ENCODE measurements around the gene SBNO2.

SBNO2 gene

DNA sequence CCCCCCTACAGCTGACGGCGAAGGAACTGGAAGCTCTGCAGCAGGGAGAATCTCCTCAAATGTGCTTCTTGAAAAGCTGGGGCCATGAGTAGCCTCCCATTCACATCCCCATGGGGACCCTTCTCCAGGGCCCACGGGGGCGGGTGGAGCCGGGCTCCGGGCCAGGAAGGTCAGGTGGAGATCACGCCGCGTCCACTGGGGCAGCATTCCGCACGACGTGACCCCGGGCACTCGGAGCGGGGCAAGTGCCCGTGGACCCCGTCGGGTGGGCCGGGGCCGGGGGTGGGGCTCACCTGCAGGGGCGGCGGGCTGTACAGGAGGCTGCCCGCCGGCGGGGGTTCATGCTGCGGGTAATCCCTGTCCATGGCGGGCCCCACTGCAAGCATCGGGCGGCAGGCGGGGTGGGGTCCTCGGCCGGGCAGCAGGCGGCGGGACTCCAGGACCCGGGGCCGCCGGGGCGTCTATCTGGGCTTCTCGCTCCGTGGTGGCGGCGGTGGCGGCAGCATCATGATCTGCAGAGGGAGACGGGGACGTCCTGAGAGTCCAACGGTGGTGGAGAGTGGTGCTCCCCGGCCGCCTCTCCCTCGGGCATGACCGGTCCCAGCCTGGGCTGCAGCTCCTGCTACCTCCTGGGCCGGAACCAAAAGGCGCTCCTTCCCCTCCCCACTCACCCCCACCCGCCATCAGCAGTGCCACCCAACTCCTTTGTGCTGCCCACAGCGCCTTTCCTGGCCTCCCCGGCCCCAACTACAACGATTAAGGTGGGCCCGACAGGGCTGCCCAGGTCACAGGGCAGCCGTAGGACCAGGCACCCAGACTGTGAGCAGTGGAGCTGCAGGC is 20.0 kb downstream of the SBNO2 start:
- DNase-seq: no peak

DNA sequence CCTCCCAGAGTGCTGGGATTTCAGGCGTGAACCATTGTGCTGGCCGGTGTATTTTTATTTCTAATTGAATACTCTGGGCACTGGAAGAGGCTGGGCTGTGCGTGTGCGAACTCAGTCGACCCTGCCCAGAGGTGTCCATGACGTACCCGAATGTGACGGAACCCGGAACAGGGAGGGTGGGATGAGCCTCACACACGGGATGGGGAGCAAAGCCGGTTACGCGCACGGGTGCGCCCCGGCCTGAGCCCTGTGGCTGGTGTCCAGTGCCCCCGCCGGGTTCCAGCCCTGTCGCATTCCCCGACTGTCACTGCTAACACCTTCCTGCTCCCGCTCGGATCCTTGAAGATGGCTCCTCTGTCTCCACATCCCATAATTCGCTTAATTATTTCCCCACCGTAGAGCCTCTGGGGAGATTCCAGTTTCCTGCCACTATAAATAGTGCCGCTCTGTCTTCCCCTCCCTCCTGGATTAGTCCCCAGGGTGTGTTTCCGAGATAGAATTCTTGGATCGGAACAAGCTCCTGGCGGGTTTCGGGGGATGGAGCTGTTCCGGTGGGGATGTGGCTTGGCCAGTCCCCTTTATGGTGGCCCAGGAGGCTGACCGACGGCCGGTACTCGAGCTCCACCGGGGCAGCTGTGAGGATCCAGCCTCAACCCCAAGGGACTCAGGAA is 22.0 kb downstream of the SBNO2 start:
- DNase-seq: no peak

- DNase-seq: no peak
These were observed 22.9 kb downstream of the SBNO2 start for GRCh38 chr19:1151037-1151724.

- DNase-seq: no peak
These were observed 23.6 kb downstream of the SBNO2 start for GRCh38 chr19:1150333-1151036.

DNA sequence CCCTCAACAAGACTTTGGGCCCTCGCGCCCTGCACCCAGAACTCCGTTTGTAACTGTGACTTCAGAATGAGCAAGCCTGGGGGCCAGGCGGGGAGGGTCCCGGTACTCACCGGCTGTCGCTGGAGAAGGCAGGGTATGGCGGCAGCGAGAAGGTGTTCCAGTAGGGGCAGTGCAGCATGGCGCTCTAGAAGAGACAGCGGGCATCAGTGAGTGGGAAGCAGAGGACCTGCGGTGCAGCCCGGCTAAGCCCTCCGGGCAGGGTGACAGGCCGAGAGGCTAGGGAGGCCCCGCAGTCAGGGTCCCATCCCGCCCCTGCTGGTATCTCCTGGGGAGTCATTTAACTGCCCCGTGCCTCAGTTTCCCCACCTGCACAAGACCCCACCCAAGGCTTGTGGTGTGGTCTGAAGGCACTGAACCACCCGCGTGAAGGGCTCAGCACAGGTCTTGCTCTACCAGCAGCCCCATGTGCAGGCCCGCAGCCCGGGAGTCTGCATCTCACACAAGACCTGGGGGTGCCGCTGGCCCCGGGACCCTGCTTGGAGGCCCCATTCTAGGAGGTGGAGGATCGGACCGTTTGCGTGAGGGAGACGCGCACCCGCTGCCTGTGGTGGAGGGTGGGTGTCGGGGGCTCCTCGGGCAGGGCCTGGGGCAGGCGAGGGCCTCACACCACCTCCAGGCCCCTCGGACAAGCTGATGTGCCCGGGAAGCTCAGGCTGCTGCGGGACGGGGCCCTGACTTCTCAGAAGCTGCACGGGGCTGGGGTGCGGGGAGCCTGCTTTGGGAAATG is 24.6 kb downstream of the SBNO2 start:
- no peak for DNase-seq

GRCh38 chr19:1147934-1148549 is 26.0 kb downstream of the SBNO2 start:
- no peak for DNase-seq

DNA sequence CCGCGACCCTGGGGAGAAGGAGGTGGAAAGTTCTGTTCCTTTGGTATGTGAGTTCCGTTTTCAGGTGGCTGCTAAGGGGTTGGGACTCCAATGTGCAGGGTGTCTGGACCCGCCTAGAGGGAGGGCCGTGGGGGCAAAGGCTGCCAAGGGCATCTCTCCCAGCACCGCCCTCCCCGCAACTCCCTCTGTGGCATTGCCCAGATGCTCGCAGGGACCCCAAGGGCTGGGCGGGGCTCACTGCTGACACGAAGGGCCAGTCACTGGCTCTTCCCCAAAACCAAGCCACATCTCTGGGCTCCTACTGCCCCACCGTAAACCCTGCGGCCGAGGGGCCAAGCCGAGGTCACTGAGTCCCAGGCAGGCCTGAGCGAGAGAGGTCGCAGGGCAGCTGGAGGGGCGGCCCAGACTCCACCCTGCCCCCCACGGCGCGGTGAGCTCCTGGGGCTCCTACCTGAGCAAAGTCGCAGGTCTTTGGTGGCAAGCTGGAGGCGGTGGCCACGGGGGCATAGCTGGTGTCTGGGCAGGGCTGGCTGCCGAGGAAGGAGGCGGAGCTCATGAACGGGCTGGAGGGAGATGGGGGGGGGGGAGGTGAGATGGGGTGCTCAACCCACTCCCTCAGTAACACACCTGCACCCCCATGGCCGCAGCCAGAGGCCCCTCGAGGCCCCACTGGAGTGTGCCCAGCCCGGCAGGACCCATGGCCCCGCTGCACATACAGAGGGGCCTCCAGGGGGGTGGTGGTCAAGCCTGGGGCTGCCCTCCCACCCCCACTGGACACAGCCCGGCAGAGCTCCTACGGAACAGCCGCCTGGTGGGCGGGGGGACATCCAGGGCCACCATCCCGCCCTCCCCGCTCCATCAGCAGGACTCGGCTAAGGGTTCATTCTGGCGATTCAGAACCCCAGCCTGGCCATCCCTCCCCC is 26.9 kb downstream of the SBNO2 start:
- DNase-seq: no peak

GRCh38 chr19:1146412-1146699 is 27.7 kb downstream of the SBNO2 start:
- DNase-seq: no peak

GRCh38 chr19:1145635-1146411 is 28.2 kb downstream of the SBNO2 start:
- no peak for DNase-seq

DNA sequence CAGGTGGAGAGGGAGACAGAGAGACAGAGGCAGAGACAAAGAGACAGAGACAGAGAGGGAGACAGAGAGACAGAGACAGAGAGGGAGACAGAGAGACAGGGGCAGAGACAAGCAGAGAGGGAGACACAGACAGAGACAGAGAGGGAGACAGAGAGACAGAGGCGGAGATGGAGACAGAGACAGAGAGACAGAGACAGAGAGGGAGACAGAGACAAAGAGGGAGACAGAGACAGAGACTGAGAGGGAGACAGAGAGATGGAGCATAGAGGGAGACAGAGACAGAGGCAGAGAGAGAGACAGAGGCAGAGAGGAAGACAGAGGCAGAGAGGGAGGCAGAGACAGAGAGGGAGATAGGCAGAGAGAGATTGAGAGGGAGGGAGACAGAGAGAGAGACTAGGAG is 29.3 kb downstream of the SBNO2 start:
- no peak for DNase-seq

DNA sequence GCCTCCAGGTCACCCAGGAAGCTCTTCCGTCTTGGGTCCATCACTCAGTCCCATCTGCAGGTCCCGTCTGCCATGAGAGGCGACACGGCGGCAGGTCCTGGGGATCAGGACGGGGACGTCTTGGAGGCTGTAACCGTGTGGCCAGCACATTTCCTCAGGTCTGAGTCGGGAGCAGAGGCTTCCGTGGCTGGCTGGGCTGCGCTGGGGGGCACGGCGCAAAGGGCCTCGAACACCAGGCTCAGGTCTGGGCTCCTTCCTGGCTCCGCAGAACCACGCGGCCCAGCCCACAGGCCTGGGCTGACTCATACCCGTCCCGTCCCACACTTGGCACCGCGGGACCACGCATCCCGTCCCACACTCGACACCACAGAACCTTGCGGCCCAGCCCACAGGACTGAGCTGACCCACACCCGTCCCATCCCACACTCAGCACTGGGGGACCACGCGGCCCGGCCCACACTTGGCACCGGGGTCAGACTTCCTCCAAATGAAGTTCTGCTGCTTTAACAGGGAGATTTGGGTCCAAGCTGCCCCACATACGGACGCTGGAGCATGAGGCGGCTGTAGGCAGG is 30.2 kb downstream of the SBNO2 start:
- DNase-seq: no peak

GRCh38 chr19:1141944-1142343 is 32.1 kb downstream of the SBNO2 start:
- DNase-seq: no peak

GRCh38 chr19:1140272-1141027 is 33.6 kb downstream of the SBNO2 start:
- no peak for DNase-seq

DNA sequence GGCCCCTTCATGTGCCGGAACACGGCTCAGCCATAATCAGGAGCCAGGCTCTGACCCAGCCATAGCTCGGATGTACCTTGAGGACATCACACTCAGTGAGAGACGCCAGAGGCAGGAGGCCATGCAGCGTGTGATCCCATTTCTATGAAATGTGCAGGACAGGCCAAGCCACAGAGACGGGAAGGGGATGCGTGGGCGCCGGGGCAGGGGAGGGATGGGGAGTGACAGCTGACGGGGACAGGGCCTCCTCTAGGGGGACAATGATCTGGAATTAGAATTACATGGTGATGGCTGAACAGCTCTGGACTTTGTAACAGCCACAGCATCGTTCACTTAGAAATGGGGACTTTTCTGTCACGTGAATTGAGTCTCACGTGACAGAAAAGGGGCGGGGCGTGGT is 34.9 kb downstream of the SBNO2 start:
- DNase-seq: no peak

- DNase-seq: no peak
These were observed 35.9 kb downstream of the SBNO2 start for GRCh38 chr19:1138121-1138520.

DNA sequence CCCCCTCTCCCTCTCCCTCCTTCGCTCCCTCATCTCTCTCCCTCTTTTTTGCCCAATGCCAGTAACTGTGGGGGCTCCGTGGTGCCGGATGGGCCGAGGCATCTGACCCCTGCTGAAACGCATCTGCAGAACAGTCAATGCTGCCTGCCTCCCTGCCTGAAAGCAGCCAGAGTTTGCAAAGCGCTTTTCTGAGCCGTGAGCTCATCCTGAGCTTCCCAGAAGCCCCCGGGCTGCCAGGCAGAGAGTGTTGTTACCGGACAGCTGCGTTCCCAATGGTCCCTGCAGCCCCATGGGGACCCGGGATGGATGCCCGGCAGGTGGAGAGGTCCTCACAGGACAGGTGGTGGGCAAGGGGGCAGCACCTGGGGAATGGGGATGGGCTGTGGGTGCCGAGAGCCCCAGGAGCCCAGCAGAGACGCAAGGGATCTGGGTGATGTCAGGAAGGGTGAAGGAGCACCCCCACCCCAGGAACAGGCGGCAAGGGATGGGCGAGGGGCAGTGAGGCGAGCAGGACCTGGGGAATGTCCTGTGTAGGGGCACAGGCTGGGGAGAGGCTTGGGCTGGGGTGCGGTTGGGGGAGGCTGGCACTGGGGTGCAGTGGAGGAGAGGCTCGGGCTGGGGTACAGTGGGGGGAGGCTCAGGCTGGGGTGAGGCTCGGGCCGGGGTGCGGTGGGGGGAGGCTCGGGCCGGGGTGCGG is 37.3 kb downstream of the SBNO2 start:
- DNase-seq: no peak

DNA sequence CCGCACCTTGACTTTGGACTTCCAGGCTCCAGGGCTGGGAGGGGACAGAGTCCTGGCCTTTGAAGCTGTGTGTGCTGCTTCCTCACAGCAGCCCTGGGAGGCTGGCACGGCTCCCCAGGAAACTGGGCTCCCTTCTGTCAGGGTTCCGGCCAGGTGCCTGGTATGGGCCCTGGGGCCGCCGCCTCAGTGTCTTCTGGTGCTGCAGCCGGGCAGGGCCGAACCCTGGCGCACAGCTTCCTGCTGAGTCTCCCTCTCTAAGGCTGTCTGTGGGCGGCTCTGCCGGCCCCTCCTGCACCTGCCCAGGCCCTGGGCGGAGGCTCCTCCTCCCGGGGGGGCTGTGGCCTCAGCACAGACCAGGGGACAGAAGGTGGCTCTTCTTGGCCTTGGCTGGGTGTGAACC is 37.9 kb downstream of the SBNO2 start:
- DNase-seq: no peak

- no peak for DNase-seq
These were observed 38.6 kb downstream of the SBNO2 start for GRCh38 chr19:1135454-1135853.
